ENCODE results near the gene TUBA4A. TPM values are rescaled to one million over a fixed set of nuclear protein-coding genes. Genes with fewer than 3 reads are reported as not detected.

Gene TUBA4A
- total RNA-seq, 2 donors from 2014 or later = 20.4 to 84.6 TPM

GRCh38 chr2:219229305-219230058 lies 24.2 kb downstream of the TUBA4A start, which contains the start of the genes ANKZF1 and ATG9A:
ANKZF1 (plus strand) TSS chr2:219229806; CDS start chr2:219230258, 452 bp downstream.
ATG9A (minus strand) TSS chr2:219229636; CDS start chr2:219228024, 1,612 bp downstream.
- TF ChIP-seq, protein P1, sequence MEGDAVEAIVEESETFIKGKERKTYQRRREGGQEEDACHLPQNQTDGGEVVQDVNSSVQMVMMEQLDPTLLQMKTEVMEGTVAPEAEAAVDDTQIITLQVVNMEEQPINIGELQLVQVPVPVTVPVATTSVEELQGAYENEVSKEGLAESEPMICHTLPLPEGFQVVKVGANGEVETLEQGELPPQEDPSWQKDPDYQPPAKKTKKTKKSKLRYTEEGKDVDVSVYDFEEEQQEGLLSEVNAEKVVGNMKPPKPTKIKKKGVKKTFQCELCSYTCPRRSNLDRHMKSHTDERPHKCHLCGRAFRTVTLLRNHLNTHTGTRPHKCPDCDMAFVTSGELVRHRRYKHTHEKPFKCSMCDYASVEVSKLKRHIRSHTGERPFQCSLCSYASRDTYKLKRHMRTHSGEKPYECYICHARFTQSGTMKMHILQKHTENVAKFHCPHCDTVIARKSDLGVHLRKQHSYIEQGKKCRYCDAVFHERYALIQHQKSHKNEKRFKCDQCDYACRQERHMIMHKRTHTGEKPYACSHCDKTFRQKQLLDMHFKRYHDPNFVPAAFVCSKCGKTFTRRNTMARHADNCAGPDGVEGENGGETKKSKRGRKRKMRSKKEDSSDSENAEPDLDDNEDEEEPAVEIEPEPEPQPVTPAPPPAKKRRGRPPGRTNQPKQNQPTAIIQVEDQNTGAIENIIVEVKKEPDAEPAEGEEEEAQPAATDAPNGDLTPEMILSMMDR (IDR thresholded peaks at IDR 0.05) = no peak
- Histone ChIP-seq H3K27me3 (replicated peaks; ENCODE audit: insufficient read depth) (no peaks in the 10 kb centered on the region), H3K4me1 (ENCODE audit: control insufficient read depth in 1 of 2, low read depth in 2 of 2) (peaks cover 13 to 32% of the 10 kb centered on the region in 2 donors), H3K9me3 (no peaks in the 10 kb centered on the region), H3K4me3 (peak within 1 kb of the TSS; percentile 91), H3K36me3 (peaks cover 38% of the 10 kb centered on the region), H3K27ac (peak within 1 kb of the TSS; percentile 93 to 96)
- ATAC-seq (ENCODE audit: insufficient number of reproducible peaks, low FRiP score, low read depth) (peak; percentile 94), DNase-seq (ENCODE audit: low spot score) (peak; percentile 95)

- DNase-seq (ENCODE audit: low spot score) = no peak
- peak overlapping the region; percentile 93 to 96 for H3K27ac ChIP-seq
- TF ChIP-seq, protein P1 (IDR thresholded peaks at IDR 0.05) = no peak
- no peaks in the 10 kb centered on the region for H3K27me3 ChIP-seq (replicated peaks; ENCODE audit: insufficient read depth)
- no peaks in the 10 kb centered on the region for H3K9me3 ChIP-seq
- peak overlapping the region; percentile 91 for H3K4me3 ChIP-seq
- peak; percentile 4 for ATAC-seq (ENCODE audit: insufficient number of reproducible peaks, low FRiP score, low read depth)
- peaks cover 38% of the 10 kb centered on the region for H3K36me3 ChIP-seq
- peaks cover 13 to 32% of the 10 kb centered on the region in 2 donors for H3K4me1 ChIP-seq (ENCODE audit: control insufficient read depth in 1 of 2, low read depth in 2 of 2)
Observed at GRCh38 chr2:219228911-219229304, 24.8 kb downstream of the TUBA4A start.

- H3K36me3 ChIP-seq = peaks cover 38% of the 10 kb centered on the region
- no peaks in the 10 kb centered on the region for H3K27me3 ChIP-seq (replicated peaks; ENCODE audit: insufficient read depth)
- H3K27ac ChIP-seq = peak overlapping the region; percentile 93 to 96
- no peak for DNase-seq (ENCODE audit: low spot score)
- H3K4me1 ChIP-seq (ENCODE audit: control insufficient read depth in 1 of 2, low read depth in 2 of 2) = peaks cover 13 to 32% of the 10 kb centered on the region in 2 donors
- peak overlapping the region; percentile 91 for H3K4me3 ChIP-seq
- TF ChIP-seq, protein P1 (IDR thresholded peaks at IDR 0.05) = no peak
- no peaks in the 10 kb centered on the region for H3K9me3 ChIP-seq
- no peak for ATAC-seq (ENCODE audit: insufficient number of reproducible peaks, low FRiP score, low read depth)
Observed at GRCh38 chr2:219228041-219228910, 25.4 kb downstream of the TUBA4A start.

DNA sequence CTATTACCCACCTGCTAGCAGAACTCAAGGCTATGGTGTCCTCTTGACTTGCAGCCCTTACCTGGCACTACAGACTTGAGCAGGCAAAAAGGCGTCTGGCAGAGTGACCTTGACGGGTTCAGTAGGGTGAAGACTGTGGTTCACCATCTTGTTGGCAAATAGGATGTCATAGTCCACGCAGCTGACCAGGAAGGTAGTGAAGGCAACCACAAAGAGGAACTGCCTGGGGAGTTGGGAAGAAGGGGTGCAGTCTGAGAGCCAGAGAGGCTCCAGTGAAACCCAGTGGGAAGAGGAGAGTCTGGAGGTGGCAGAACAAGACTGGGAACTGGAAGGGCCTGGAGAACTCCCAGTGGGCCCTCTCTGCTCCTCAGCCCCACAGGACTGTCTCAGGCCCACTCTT lies 28.4 kb downstream of the TUBA4A start:
- Histone ChIP-seq H3K27me3 (replicated peaks; ENCODE audit: insufficient read depth) (no peaks in the 10 kb centered on the region), H3K27ac (no peak overlapping the region), H3K4me3 (no peak overlapping the region), H3K9me3 (no peaks in the 10 kb centered on the region), H3K36me3 (peaks cover 57% of the 10 kb centered on the region), H3K4me1 (ENCODE audit: control insufficient read depth in 1 of 2, low read depth in 2 of 2) (peaks cover 9 to 18% of the 10 kb centered on the region in 2 donors)
- no peak for DNase-seq (ENCODE audit: low spot score)
- no peak for ATAC-seq (ENCODE audit: insufficient number of reproducible peaks, low FRiP score, low read depth)
- TF ChIP-seq, protein P1 (IDR thresholded peaks at IDR 0.05) = no peak
